Measurements from ENCODE around the gene FOXD1. TPM values are rescaled to one million over a fixed set of nuclear protein-coding genes. Genes with fewer than 3 reads are reported as not detected.
A peak's percentile ranks its signal among the peaks of the same experiment; 100 is the strongest.

Gene FOXD1
- polyA plus RNA-seq, 4 donors = 8.7 to 17.3 (median 14.6) TPM

DNA sequence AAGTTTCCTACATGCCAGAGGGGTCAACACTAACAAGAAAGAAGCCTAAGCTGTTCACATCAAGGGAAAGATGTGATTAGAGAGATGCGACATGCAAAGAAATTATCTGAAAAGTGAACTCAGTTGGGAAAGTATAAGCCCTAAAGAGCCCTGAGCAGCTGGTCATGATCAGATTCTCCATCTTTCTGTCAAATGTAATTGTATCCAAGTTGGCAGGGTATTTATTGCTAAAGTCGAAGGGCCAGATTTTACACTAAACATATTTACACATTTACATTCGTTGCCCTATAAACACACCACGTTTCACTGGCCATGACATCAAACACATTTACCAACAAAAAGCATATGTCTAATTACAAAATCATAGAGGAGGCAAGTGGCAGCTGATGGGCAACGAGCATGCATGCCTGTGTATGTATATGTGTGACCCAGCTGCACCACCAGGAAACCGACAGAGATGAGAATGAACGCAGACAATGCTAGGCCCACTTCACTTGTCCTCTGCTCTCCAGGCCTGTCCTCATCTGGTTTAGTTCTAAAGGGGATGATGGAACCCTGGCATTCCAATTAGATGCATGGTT is 6.3 kb downstream of the FOXD1 start:
- DNase-seq (ENCODE audit: low read depth in 4 of 4, low spot score in 3 of 4) = no peak

DNA sequence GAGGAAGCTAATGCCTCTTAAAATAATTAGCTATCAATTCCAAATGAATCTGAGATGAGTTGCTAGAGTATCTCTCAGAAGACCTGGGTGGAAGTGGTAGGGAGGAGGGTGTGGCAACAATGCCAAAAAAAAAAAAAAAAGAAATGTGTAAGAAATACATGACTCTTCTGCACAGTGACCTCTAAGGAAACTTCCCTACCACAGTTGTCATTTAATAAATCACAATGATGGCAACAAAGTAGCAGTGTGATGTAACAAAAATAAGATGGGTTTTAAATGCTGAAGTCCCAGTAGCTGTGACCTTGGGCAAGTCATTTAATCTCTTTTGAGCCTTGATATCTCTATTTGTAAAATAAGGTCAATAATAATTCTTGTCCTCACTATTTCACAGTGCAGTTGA is 7.2 kb downstream of the FOXD1 start:
- no peak for DNase-seq (ENCODE audit: low read depth in 4 of 4, low spot score in 3 of 4)

DNA sequence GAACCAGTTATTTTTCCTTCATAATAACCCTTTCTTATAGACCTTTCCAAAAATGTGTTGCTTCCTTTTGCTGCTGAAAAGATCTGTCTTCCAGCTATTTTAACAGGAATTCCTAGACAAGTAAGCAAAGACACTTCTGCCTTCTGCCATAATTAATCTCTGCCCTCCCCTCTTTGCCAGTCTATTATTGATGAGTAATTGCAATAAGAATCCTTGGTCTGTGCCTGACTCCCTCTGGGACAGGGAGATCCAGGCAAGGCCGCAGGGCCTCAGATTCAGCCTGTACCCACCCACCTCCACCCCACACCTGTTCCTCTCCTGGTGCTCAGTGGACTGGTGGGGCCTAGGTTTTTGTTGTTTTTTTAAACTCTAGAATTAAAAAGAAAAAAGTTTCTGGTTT is 8.3 kb downstream of the FOXD1 start:
- no peak for DNase-seq (ENCODE audit: low read depth in 4 of 4, low spot score in 3 of 4)

DNA sequence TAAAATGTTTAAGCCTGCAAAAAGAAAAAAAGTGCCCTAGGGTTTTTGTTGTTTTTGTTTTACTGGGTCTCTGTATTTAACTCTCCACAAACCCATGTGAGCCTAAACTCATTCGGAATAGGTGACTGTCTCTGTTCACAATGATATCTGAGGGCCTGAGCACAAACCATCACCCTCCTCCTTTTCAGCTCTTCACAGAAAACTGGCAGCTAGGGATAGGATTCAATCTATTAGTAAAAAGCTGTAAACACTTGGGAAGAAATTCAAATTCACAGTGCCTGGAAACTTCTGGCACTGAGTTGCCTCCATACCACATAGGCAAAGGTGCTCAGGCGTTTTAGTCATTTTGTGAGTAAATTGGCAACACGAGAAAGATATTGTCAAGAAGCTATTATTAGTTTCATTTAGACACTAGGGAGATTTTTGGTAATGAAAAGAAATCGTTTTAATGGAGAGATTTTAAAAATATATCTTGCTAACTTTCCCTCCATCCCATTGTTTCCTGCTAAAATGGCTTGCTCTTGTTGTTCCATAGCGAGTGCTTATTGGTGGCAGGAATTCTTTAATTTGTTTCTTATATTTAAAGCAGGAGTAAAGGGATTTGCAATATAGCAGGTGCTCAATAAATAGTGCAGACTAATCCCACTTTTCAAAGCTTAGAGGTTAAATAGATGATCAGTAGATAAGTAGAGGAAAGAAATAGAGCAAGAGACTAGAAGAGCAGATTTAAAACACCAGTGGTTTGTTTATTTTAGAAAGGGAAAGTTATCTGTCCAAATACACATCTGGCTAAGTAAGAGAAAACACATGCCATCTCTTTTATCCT is 9.7 kb downstream of the FOXD1 start:
- no peak for DNase-seq (ENCODE audit: low read depth in 4 of 4, low spot score in 3 of 4)

DNA sequence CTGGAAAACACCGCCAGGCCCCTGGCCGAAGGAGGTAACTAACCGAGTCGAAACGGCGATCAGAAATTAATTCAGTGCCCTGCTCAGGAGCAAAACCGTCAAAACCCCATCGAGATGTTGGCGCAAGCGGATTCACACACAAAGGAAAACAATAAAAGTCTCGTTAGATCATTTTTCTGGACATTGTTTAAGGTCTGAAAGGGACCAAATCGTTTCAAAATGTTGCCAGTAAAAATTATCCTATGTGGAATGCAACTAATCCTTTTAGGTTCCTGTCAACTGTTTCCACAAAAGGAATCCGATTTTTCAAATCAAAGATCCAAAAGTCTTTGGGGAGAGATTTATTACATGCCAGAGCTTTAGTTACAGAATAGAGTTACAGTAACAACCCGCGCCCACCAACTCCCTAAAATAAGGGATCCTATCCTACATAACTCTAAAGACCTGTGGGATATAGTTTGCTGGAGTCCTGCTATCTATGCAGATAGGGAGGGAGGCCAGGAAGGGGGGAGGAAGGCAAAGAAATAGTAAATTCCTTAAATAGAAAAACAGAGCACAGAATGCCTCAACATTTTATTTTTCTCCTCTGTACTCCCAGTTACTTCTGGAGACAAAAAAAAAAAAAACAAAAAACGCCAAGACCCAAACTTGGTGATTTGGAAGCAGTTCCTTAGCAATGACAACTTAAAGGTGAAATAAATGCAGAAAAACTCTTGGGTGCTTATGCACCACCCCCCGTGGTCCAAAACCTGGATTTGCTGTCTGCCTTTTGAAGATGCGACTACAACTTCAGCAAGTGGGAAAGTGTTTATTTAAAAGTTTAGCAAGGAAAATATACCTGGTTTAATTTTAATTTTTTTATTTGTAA is 10.6 kb downstream of the FOXD1 start:
- no peak for DNase-seq (ENCODE audit: low read depth in 4 of 4, low spot score in 3 of 4)

DNA sequence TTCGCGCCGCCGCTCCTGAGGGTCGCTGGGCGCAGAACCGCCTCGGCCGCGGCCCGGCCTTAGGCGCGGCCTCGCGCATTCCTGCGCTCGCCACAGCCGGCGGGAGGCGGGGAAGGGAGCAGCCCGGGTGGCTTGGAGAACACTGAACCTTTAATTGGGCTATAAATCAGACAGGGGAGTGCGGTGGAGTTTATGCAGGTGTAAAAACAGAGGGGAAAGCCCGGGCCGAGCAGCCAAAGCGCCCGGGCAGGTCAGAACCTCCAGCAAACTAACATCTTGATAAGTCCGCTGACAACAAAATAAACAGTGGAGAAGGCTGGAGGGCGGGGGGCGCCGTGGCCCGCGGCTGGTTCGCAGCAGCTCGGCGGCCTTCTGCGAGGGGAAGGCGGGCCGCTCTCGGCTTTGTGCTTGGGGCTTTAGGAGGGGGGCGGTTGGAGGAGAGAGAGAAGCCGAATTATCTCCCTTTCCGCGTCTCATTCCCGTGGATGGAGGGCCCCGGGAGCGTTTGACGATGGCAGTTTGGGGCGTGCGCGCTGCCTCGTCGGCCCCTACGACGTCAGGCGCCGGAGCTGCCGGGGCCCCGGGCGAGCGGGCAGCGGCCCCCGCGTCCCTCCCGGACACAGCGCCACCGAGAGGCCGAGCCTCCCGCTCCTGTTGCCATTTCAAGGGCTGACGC is 11.3 kb downstream of the FOXD1 start:
- DNase-seq (ENCODE audit: low read depth in 4 of 4, low spot score in 3 of 4) = peak in 2 of 4 donors; percentile 86 to 90

DNA sequence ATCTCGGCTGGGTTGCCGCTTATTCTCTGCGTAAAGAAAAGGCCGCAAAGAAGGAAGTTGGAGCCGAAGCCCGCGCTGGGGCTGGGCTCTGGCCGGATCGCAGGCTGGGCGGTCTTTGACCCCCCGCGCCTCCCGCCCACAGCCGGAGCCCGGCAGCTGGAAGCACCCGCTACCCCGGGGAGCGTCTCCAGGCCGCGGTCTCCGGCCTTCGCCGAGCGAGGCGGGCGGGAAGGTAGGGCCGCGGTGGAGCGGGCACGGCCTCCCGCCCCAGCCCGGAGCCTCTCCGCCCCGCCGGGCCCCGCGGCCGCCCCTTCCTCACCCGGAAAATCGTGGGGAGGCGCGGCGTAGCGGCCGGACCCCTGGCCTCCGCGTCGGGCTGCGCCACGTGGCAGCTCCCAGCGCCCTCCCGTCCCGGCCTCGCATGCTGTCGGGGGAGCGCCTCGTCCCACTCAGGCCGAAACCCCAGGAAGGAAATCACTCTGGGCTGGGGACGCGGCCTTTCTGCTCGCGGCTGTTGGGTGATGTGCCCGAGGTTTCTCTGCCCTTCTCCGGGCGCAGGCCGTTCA is 12.0 kb downstream of the FOXD1 start:
- DNase-seq (ENCODE audit: low read depth in 4 of 4, low spot score in 3 of 4) = no peak

DNA sequence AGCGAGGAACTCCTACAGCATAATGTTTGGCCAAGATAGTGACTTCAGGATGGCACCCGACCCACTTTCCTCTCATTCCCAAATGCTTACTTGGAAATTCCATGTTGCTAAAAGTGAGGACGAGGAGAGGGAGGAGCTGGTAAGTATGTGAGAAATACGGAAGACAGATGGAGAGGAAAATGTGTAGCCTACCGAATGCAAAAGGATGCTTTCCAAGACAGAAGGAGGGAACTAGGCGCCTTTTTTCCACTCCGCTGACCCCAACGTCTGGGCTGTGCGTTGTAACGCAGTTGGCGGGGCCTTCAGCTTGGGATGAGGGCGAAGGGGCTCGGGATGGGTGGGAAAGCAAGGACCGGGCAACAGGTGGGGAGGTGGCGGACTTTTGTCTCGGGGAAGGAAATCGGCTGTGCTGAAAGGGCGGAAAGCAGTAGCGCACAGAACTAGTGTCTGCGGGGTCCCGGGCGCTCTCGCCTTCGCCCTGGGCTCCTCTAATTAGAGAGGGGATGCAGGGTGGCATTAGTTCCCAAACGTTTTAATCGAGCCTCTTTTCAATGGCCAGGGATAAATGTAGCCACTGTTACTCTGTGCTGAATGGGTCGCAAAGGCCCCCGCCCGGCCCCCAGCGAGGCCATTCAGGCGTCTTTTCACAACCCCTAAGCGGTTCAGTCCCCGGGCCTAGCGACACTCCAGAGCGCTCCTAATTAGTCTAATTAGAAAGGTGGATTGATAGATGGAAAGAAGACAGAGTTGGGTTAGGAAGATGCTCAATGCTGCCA is 12.6 kb downstream of the FOXD1 start:
- DNase-seq (ENCODE audit: low read depth in 4 of 4, low spot score in 3 of 4) = no peak

DNA sequence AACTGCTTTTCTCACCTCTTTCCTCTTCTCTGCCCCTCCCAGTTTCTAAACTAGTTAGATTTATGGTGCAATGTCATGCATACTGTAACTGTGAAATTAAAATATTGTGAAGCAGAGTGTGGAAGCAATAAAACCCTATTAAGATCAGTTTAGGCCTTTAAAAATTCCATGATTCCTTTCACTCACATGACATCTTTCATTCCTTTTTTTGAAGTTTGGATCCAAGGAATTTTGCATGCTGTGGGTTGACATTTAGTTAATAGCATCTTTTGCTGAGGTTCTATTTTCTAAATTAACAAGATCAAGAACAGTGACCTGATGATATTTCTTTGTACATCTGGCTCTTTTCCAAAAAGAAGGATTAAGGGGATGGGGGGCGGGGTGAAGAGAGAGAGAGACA is 13.7 kb downstream of the FOXD1 start:
- no peak for DNase-seq (ENCODE audit: low read depth in 4 of 4, low spot score in 3 of 4)

DNA sequence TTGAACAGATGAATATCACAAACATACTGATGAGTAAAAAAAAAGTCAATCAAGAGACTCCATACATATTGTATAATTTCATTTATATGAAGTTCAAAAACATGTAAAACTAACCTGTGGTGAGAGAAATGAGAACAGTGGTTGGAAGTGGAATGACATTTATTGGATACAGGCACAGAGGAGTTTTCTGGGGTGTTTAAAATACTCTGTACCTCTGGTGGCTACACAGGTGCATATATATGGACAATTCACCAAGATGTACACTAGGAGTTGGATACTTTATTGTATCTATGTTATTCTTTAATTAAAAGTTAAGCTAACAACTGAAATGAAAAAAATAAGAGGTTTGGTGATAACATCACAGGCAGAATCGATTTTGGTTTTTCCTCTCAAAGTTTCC is 14.1 kb downstream of the FOXD1 start:
- DNase-seq (ENCODE audit: low read depth in 4 of 4, low spot score in 3 of 4) = no peak

DNA sequence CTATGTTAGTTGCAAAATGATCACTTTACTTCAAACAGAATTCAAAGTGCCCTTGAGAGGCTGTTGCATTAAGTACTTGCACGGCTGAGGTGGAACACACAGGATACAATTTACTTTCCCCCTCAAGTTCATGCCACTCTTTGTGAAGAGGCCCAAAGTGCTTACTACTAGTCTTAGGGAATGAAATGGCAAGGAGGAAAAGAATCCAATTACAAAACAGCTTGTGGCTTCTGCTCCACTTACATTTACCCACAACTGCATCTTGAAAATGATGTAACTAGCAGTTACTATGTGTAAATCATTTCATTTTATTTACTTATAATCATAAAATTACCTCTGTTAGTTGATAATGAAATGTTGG is 14.6 kb downstream of the FOXD1 start:
- no peak for DNase-seq (ENCODE audit: low read depth in 4 of 4, low spot score in 3 of 4)

DNA sequence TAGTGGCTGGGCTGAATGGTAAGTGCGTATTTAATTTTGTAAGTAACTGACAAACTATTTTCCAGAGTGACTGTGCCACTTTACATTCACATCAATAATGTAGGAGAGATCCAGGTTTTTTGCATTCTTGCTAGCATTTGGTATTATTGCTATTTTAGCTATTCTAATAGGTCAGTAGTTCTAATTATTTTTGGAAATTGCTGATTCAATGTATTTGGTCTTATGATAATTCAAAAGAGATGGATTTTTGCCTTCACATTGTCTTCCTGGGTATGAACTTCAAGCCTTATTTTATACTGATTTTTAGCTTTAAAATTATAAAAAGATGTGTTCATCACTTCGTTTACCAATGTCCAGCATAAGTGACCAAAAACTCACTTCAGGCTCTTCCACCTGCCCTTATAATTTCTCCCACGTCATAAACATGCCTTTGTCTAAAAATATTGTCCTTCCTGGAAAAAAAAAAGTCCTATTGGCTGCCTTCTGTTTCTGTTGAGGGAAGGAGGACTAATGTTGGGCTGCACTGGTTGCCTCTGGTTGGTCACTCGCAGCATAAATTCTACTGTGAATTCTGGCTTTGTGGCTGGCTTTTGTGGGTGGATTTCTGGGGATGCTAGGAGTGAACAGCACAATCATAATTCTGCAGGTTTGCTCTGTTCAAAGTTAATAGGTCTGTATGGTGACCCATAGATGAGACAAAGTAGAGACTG is 15.2 kb downstream of the FOXD1 start:
- DNase-seq (ENCODE audit: low read depth in 4 of 4, low spot score in 3 of 4) = no peak

DNA sequence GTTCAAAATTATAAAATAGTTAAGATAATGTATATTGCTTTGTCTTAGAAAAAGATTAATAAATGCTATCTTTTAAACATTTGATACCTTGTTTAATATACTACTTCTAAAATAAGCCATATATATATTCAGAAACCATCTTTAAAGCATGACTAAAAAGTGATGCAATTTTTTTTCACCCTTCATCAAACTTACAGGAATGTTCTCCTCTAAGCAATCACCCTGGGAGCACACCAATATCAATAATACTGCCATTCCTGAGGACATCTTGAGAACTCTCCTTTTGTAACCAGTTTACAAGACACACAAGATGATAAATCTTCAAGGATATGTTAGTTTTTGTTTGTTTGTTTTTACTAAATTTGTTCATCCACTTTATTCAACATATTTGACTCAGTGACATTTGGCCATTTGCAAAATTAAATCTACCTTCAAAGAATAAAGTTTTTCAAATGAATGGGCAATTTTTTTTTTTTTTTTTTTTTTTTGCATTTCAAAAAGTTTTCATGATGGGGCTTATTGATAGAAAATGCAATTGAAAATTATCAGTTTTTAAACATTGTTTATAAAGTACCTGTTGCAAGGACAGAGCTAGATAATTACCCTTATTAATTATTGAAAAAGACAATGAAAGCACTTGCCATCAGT is 17.2 kb downstream of the FOXD1 start:
- no peak for DNase-seq (ENCODE audit: low read depth in 4 of 4, low spot score in 3 of 4)

DNA sequence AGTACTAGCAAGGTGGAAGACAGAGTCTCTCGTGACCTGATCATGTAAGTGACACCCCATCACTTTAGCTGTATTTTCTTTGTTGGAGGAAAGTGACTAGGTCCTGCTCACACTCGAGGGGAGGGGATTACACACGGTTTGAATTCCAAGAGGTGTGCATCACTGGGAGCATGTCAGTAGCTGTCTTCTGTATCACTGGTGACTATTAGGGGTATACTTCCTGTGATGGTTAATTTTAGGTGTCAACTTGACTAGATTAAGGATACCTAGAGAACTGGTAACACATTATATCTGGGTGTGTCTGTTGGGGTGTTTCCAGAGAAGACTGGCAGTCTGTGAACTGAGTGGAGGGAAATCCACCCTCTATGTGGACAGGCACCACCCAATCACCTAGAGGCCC is 22.5 kb downstream of the FOXD1 start:
- DNase-seq (ENCODE audit: low read depth in 4 of 4, low spot score in 3 of 4) = no peak

DNA sequence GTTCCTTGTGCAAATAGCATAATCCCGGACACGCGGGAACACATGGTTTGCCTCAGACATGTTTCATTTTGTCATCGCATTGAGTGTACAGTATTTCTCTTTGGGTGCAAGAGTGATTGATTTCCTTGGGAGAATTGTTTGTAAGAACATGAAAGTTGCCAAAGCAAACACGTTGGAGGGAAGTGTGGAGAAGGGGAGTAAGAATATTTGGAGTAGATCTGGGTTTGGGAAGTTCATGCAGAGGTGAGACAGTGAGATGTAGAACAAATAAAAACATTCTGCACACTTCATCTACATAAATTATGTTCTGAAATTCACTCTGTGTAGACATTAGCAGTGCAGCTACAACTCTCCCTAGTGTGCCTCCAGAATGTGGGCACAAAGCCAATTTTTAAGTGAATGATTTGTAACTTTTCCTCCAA is 24.0 kb downstream of the FOXD1 start:
- DNase-seq (ENCODE audit: low read depth in 4 of 4, low spot score in 3 of 4) = no peak

DNA sequence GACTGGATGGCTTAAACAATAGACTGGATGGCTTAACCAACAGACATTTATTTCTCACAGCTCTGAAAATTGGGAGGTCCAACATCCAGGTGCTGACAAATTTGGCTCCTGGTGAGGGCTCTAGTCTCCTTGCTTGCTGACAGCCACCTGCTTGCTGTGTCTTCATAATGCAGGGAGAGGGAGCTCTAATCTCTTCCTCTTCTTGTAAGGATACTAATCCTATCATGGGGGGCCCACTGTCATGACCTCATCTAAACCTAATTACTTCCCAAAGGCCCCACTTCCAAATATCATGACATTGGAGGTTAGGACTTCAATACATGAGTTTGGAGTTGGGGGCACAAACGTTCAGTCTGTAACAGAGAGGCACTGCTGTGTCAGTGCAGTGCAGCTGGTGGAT is 26.4 kb downstream of the FOXD1 start:
- DNase-seq (ENCODE audit: low read depth in 4 of 4, low spot score in 3 of 4) = no peak

DNA sequence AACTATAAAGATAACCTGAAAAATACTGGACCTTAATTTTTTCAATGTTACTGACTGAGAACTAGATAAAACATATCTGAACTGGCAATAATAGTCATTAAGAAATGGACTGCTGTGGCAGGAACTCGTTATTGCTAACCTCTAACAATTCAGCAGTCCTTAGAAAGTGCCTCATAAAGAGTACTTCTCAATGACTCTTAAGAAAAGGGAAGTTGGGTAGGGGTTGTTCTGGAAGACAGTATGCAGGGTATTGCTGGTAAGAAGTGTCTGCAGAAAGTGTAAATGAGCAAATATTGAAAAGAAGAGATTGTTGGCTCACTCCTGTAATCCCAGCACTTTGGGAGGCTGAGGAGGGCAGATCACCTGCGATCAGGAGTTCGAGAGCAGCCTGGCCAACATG is 27.9 kb downstream of the FOXD1 start:
- DNase-seq (ENCODE audit: low read depth in 4 of 4, low spot score in 3 of 4) = no peak

DNA sequence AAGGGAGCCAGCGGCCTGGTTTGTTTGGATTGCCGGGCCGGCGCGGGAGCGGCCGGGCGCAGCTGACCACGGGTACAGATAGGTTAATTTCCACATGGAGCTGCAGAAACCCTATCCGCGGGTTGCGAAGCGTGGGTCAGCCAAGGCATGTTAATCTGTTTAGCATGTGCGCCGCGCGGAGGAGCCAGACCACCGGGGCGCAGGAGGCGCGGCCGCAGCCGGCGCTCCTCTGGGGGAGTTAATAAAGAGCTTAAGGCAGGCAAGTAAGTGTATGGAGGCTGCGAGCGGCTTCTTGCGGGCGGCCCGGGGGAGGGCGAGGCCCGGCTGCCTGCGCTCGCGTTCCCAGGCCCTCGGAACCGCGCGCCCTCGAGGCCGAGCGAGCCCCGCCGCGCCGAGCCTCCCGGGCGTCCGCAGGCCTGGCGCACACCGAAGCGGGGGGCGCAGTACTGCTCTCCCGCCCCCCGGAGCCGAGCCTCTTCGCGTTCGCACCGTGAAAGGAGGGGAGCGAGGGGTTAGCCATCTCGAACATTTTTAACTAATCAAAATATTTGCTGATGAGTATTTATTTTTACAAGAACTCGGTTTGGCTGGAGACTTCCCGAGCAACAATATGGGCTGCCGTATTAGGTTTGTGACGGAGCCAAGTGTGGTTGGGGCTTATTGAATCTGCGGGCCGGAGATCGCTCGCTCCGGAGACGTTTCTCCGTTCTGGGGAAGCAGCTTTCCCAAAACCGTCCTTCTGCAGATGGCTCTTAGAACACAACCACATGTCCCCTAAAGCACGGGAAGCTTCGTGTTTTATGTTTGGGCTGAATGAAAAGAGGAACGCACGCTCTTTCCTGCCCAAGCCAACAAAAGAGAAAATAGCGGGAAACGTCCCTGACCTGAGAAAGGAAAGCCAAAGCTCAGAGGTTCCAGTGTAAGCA is 28.8 kb downstream of the FOXD1 start:
- peak in 1 of 4 donors; percentile 78 for DNase-seq (ENCODE audit: low read depth in 4 of 4, low spot score in 3 of 4)

Measured in right renal pelvis (tissue), 4 donors.